NB4 (cell line): ENCODE data around the gene EFNB3.

ENCODE experiments used
- MYC ChIP-seq: IDR thresholded peaks from 2 replicates; pipeline ENCODE4 v1.6.1; 2011; ENCODE audit warnings: low read depth, low read length
- POLR2A ChIP-seq: IDR thresholded peaks from 2 replicates; pipeline ENCODE4 v1.6.1; 2011; ENCODE audit warnings: mild to moderate bottlenecking; ENCODE audit not compliant: insufficient read length; ENCODE audit errors: extremely low read depth
- TF ChIP-seq, protein P1 (sequence below): IDR thresholded peaks from one replicate; pipeline ENCODE4 v1.5.1; 2012; ENCODE audit warnings: low read depth, low read length
- TF ChIP-seq, protein P2 (sequence below): IDR thresholded peaks from 2 replicates; pipeline ENCODE4 v1.6.1; 2011; ENCODE audit warnings: low read depth, low read length

DNA sequence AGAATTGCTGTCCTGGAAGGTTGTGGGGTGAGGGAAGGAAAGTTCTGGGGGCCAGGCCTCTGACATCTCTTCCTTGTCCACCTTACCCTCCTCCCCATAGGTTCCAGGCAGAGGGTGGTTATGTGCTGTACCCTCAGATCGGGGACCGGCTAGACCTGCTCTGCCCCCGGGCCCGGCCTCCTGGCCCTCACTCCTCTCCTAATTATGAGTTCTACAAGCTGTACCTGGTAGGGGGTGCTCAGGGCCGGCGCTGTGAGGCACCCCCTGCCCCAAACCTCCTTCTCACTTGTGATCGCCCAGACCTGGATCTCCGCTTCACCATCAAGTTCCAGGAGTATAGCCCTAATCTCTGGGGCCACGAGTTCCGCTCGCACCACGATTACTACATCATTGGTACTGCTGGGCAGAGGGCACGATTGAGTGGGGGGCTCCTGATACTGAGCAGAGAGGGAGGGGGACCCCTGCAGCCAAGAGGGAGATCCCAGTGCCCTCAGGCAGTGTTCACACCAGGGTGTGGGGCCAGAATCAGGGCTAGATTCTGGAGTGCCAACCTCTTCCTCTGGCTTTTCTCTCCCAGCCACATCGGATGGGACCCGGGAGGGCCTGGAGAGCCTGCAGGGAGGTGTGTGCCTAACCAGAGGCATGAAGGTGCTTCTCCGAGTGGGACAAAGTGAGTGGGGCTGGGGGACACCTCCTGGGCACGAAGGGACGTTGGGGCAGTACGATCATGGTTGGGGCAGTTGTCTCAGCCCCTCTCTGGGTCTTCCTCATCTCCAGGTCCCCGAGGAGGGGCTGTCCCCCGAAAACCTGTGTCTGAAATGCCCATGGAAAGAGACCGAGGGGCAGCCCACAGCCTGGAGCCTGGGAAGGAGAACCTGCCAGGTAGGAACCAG is 3.1 kb downstream of the EFNB3 start:
- TF ChIP-seq, protein P1, sequence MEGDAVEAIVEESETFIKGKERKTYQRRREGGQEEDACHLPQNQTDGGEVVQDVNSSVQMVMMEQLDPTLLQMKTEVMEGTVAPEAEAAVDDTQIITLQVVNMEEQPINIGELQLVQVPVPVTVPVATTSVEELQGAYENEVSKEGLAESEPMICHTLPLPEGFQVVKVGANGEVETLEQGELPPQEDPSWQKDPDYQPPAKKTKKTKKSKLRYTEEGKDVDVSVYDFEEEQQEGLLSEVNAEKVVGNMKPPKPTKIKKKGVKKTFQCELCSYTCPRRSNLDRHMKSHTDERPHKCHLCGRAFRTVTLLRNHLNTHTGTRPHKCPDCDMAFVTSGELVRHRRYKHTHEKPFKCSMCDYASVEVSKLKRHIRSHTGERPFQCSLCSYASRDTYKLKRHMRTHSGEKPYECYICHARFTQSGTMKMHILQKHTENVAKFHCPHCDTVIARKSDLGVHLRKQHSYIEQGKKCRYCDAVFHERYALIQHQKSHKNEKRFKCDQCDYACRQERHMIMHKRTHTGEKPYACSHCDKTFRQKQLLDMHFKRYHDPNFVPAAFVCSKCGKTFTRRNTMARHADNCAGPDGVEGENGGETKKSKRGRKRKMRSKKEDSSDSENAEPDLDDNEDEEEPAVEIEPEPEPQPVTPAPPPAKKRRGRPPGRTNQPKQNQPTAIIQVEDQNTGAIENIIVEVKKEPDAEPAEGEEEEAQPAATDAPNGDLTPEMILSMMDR, result no peak
- TF ChIP-seq POLR2A, result no peak
- TF ChIP-seq, protein P2, sequence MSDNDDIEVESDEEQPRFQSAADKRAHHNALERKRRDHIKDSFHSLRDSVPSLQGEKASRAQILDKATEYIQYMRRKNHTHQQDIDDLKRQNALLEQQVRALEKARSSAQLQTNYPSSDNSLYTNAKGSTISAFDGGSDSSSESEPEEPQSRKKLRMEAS, result no peak
- no peak for TF ChIP-seq MYC
